Naive B cell (primary cell): Measurements from ENCODE around the gene RRAS. TPM values are rescaled to one million over a fixed set of nuclear protein-coding genes. Genes with fewer than 3 reads are reported as not detected.

Experiments used
- ATAC-seq, 2 donors: fragments of 150-1000 bp; cut with Tn5 transposase; 2 replicates each; pipeline ENCODE4 v1.10.0; 2021; ENCODE audit warnings: low read depth in 2 of 2, mild to moderate bottlenecking in 2 of 2, moderate library complexity in 2 of 2
- DNase-seq: peaks from one replicate; pipeline ENCODE4 v3.0.0; 2022
- H3K27ac Mint-ChIP-seq, 6 donors: one replicate each; pipeline ENCODE4 v1.8.0; 2020 to 2022; ENCODE audit warnings: mild to moderate bottlenecking in 6 of 6, mixed read lengths in 6 of 6, moderate library complexity in 5 of 6, inconsistent platforms in 2 of 6
- H3K27me3 Mint-ChIP-seq, 3 donors: one replicate each; pipeline ENCODE4 v1.8.0; 2021 to 2022; ENCODE audit warnings: mixed read lengths in 3 of 3, mild to moderate bottlenecking in 1 of 3
- H3K36me3 Mint-ChIP-seq, 2 donors: one replicate each; pipeline ENCODE4 v1.8.0; 2020 to 2022; ENCODE audit warnings: mixed read lengths in 2 of 2, inconsistent platforms in 1 of 2, mild to moderate bottlenecking in 1 of 2
- H3K4me1 Mint-ChIP-seq, 3 donors: one replicate each; pipeline ENCODE4 v1.8.0; 2020 to 2022; ENCODE audit warnings: mixed read lengths in 3 of 3, inconsistent platforms in 1 of 3, mild to moderate bottlenecking in 1 of 3, moderate library complexity in 1 of 3
- H3K4me3 Mint-ChIP-seq, 8 donors: one replicate each; pipeline ENCODE4 v1.8.0; 2020 to 2022; ENCODE audit warnings: mild to moderate bottlenecking in 8 of 8, mixed read lengths in 8 of 8, moderate library complexity in 8 of 8, inconsistent platforms in 2 of 8
- H3K9me3 Mint-ChIP-seq, 7 donors: one replicate each; pipeline ENCODE4 v1.8.0; 2020 to 2022; ENCODE audit warnings: mixed read lengths in 7 of 7, mild to moderate bottlenecking in 5 of 7, inconsistent platforms in 2 of 7, moderate library complexity in 1 of 7
- polyA plus RNA-seq, 6 donors: library from polyadenylated mRNA; unstranded; fragments of 300-500 nt; fragmentation: Illumina TruSeq; gene quantifications; one replicate each; pipeline ENCODE4 v1.2.3, GENCODE V29; 2021; ENCODE audit warnings: low read depth in 6 of 6

Gene RRAS
- polyA plus RNA-seq, 6 donors from 2014 or later: 16.6 to 24.9 (median 19.9) TPM

- DNase-seq: no peak
- no peak overlapping the region for H3K4me3 Mint-ChIP-seq
- H3K4me1 Mint-ChIP-seq: peaks cover 3 to 6% (median 5%) of the 10 kb centered on the region in 3 donors
- H3K27ac Mint-ChIP-seq: peak overlapping the region in 1 of 6 donors; percentile 47
- no peaks in the 10 kb centered on the region for H3K9me3 Mint-ChIP-seq
- H3K27me3 Mint-ChIP-seq: no peaks in the 10 kb centered on the region
- H3K36me3 Mint-ChIP-seq: peaks cover 6 to 7% of the 10 kb centered on the region in 2 donors
- ATAC-seq: no peak
Observed at GRCh38 chr19:49655570-49656455, 15.9 kb upstream of the RRAS start.

GRCh38 chr19:49654581-49654980 is 14.6 kb upstream of the RRAS start:
- Mint-ChIP-seq H3K9me3 (no peaks in the 10 kb centered on the region), H3K27me3 (no peaks in the 10 kb centered on the region), H3K4me1 (peaks cover 0 to 5% (median 3%) of the 10 kb centered on the region in 3 donors), H3K36me3 (peaks cover 6 to 7% of the 10 kb centered on the region in 2 donors), H3K27ac (peak overlapping the region in 1 of 6 donors; percentile 66), H3K4me3 (peak overlapping the region in 1 of 8 donors; percentile 52)
- no peak for DNase-seq
- ATAC-seq: no peak

GRCh38 chr19:49653466-49653806 is 13.5 kb upstream of the RRAS start:
- no peaks in the 10 kb centered on the region for H3K27me3 Mint-ChIP-seq
- H3K9me3 Mint-ChIP-seq: no peaks in the 10 kb centered on the region

GRCh38 chr19:49652551-49653465 is 12.9 kb upstream of the RRAS start:
- Mint-ChIP-seq H3K36me3 (peaks cover 6 to 7% of the 10 kb centered on the region in 2 donors), H3K27me3 (no peaks in the 10 kb centered on the region), H3K4me1 (peaks cover 0 to 5% (median 3%) of the 10 kb centered on the region in 3 donors), H3K9me3 (no peaks in the 10 kb centered on the region), H3K27ac (peak overlapping the region in 1 of 6 donors; percentile 47), H3K4me3 (peak overlapping the region in 1 of 8 donors; percentile 33)
- ATAC-seq: no peak
- DNase-seq: no peak

More at GRCh38 chr19:49653466-49653806, 13.5 kb upstream of the RRAS start:
- no peak for DNase-seq
- Mint-ChIP-seq H3K4me3 (no peak overlapping the region), H3K4me1 (peaks cover 0 to 5% (median 3%) of the 10 kb centered on the region in 3 donors), H3K36me3 (peaks cover 6 to 7% of the 10 kb centered on the region in 2 donors), H3K27ac (peak overlapping the region in 1 of 6 donors; percentile 76)
- no peak for ATAC-seq

GRCh38 chr19:49651820-49652550 is 12.0 kb upstream of the RRAS start:
- ATAC-seq (no peak), DNase-seq (no peak)
- Mint-ChIP-seq H3K4me1 (peaks cover 0 to 3% (median 0%) of the 10 kb centered on the region in 3 donors), H3K27me3 (no peaks in the 10 kb centered on the region), H3K27ac (peak overlapping the region in 1 of 6 donors; percentile 47), H3K36me3 (peaks cover 6 to 7% of the 10 kb centered on the region in 2 donors), H3K9me3 (no peaks in the 10 kb centered on the region), H3K4me3 (no peak overlapping the region)

GRCh38 chr19:49651029-49651819 is 11.3 kb upstream of the RRAS start:
- H3K4me3 Mint-ChIP-seq: no peak overlapping the region
- peaks cover 0 to 4% (median 2%) of the 10 kb centered on the region in 3 donors for H3K4me1 Mint-ChIP-seq
- H3K27ac Mint-ChIP-seq: no peak overlapping the region
- peaks cover 6 to 7% of the 10 kb centered on the region in 2 donors for H3K36me3 Mint-ChIP-seq
- H3K9me3 Mint-ChIP-seq: no peaks in the 10 kb centered on the region
- H3K27me3 Mint-ChIP-seq: no peaks in the 10 kb centered on the region
- ATAC-seq (no peak), DNase-seq (no peak)

GRCh38 chr19:49646586-49646985 is 6.6 kb upstream of the RRAS start:
- DNase-seq: no peak
- H3K36me3 Mint-ChIP-seq: no peaks in the 10 kb centered on the region
- H3K9me3 Mint-ChIP-seq: no peaks in the 10 kb centered on the region
- H3K4me1 Mint-ChIP-seq: peaks cover 27 to 37% (median 37%) of the 10 kb centered on the region in 3 donors
- no peak for ATAC-seq
- H3K27ac Mint-ChIP-seq: no peak overlapping the region
- no peaks in the 10 kb centered on the region for H3K27me3 Mint-ChIP-seq
- no peak overlapping the region for H3K4me3 Mint-ChIP-seq

GRCh38 chr19:49645995-49646394 is 6.1 kb upstream of the RRAS start:
- Mint-ChIP-seq H3K27me3 (no peaks in the 10 kb centered on the region), H3K36me3 (no peaks in the 10 kb centered on the region), H3K4me1 (peaks cover 28 to 42% (median 38%) of the 10 kb centered on the region in 3 donors)

GRCh38 chr19:49645592-49645991 is 5.6 kb upstream of the RRAS start:
- peak overlapping the region in 2 of 6 donors; percentile 45 to 62 for H3K27ac Mint-ChIP-seq

More at GRCh38 chr19:49645995-49646394, 6.1 kb upstream of the RRAS start:
- DNase-seq: no peak
- peak overlapping the region in 1 of 8 donors; percentile 90 for H3K4me3 Mint-ChIP-seq
- no peak for ATAC-seq
- peak overlapping the region in 2 of 6 donors; percentile 45 to 65 for H3K27ac Mint-ChIP-seq
- no peaks in the 10 kb centered on the region for H3K9me3 Mint-ChIP-seq

GRCh38 chr19:49643466-49643865 is 3.5 kb upstream of the RRAS start:
- Mint-ChIP-seq H3K9me3 (no peaks in the 10 kb centered on the region), H3K36me3 (no peaks in the 10 kb centered on the region), H3K4me3 (peak overlapping the region in 6 of 8 donors; percentile 19 to 99 (median 97)), H3K27me3 (peaks cover 0 to 2% (median 0%) of the 10 kb centered on the region in 3 donors), H3K27ac (peak overlapping the region in 4 of 6 donors; percentile 0 to 100 (median 68)), H3K4me1 (peaks cover 45 to 62% (median 59%) of the 10 kb centered on the region in 3 donors)
- ATAC-seq (no peak), DNase-seq (no peak)

More at GRCh38 chr19:49645592-49645991, 5.6 kb upstream of the RRAS start:
- DNase-seq (no peak), ATAC-seq (no peak)
- Mint-ChIP-seq H3K27me3 (no peaks in the 10 kb centered on the region), H3K36me3 (no peaks in the 10 kb centered on the region), H3K9me3 (no peaks in the 10 kb centered on the region), H3K4me3 (peak overlapping the region in 2 of 8 donors; percentile 63 to 90), H3K4me1 (peaks cover 32 to 46% (median 42%) of the 10 kb centered on the region in 3 donors)

GRCh38 chr19:49642492-49643035 is 2.6 kb upstream of the RRAS start:
- peaks cover 52 to 69% (median 68%) of the 10 kb centered on the region in 3 donors for H3K4me1 Mint-ChIP-seq
- ATAC-seq: no peak
- H3K27me3 Mint-ChIP-seq: peaks cover 0 to 5% (median 0%) of the 10 kb centered on the region in 3 donors
- peak overlapping the region; percentile 88 to 100 (median 98) for H3K27ac Mint-ChIP-seq
- no peaks in the 10 kb centered on the region for H3K9me3 Mint-ChIP-seq
- H3K36me3 Mint-ChIP-seq: no peaks in the 10 kb centered on the region
- DNase-seq: no peak
- H3K4me3 Mint-ChIP-seq: peak overlapping the region; percentile 89 to 99 (median 97)
